OCI-LY7 (cell line): Measurements from ENCODE around the gene THSD8. TPM values are rescaled to one million over a fixed set of nuclear protein-coding genes. Genes with fewer than 3 reads are reported as not detected.

Source experiments
- BruUV-seq: library from RNA; stranded (reverse); fragments of 400-500 nt; replicated peaks from 2 replicates; lab custom pipeline; 2021; lab: Mats Ljungman, UMichigan
- CTCF ChIA-PET: fragments of 300-600 bp; sonication (Branson Sonifier 250); formaldehyde crosslinking; loops from one replicate; lab custom pipeline; 2022; ENCODE audit warnings: antibody characterized with exemption; ENCODE audit not compliant: unreplicated experiment; lab: Charles Lee
- POLR2A ChIA-PET: fragments of 300-600 bp; sonication (Branson Sonifier 250); formaldehyde crosslinking; loops from one replicate; lab custom pipeline; 2022; ENCODE audit warnings: antibody characterized with exemption; lab: Charles Lee
- DNase-seq: peaks from one replicate; pipeline ENCODE4 v3.0.0-alpha.2; 2015; ENCODE audit warnings: low spot score
- H2AFZ ChIP-seq: fragments of 200-600 bp; sonication (generic), shearing (Covaris generic); 2 replicates; pipeline ENCODE4 v1.6.1; 2014; ENCODE audit warnings: mild to moderate bottlenecking, antibody characterized with exemption, low read length, moderate library complexity
- H3K27ac ChIP-seq: fragments of 200-600 bp; sonication (generic); 2 replicates; pipeline ENCODE4 v1.5.1; 2014; ENCODE audit warnings: mixed run types, low read depth, mild to moderate bottlenecking, moderate library complexity, low read length, inconsistent platforms; ENCODE audit not compliant: poor library complexity, severe bottlenecking
- H3K36me3 ChIP-seq: fragments of 200-600 bp; sonication (generic); 2 replicates; pipeline ENCODE4 v1.6.1; 2014; ENCODE audit warnings: mild to moderate bottlenecking, antibody characterized with exemption, low read length, moderate library complexity, mixed read lengths; ENCODE audit not compliant: insufficient read depth
- H3K4me1 ChIP-seq: fragments of 200-600 bp; sonication (generic); 2 replicates; pipeline ENCODE4 v1.5.1; 2014; ENCODE audit warnings: mild to moderate bottlenecking, low read length; ENCODE audit not compliant: insufficient read depth, poor library complexity, severe bottlenecking
- H3K4me2 ChIP-seq: fragments of 200-600 bp; sonication (generic); 2 replicates; pipeline ENCODE4 v1.6.1; 2014; ENCODE audit warnings: mild to moderate bottlenecking, low read length
- H3K4me3 ChIP-seq: fragments of 200-600 bp; sonication (generic); 2 replicates; pipeline ENCODE4 v1.5.1; 2014; ENCODE audit warnings: mild to moderate bottlenecking, low read depth, low read length; ENCODE audit not compliant: poor library complexity, severe bottlenecking
- H3K79me2 ChIP-seq: fragments of 200-600 bp; sonication (generic); 2 replicates; pipeline ENCODE4 v1.6.1; 2016; ENCODE audit warnings: low read depth, mild to moderate bottlenecking, low read length, moderate library complexity, mixed read lengths; ENCODE audit not compliant: insufficient read depth
- H3K9me2 ChIP-seq: fragments of 200-600 bp; sonication (generic); 2 replicates; pipeline ENCODE4 v1.6.1; 2016; ENCODE audit warnings: mild to moderate bottlenecking, low read length, mixed read lengths; ENCODE audit not compliant: insufficient read depth
- H3K9me3 ChIP-seq: fragments of 200-600 bp; sonication (generic); 2 replicates; pipeline ENCODE4 v1.6.1; 2014; ENCODE audit warnings: mild to moderate bottlenecking, mixed run types, low read length, mixed read lengths
- H4K20me1 ChIP-seq: fragments of 200-600 bp; sonication (generic); 2 replicates; pipeline ENCODE4 v1.6.1; 2014; ENCODE audit warnings: mild to moderate bottlenecking, antibody characterized with exemption, low read length, moderate library complexity, mixed read lengths; ENCODE audit not compliant: insufficient read depth
- CTCF ChIP-seq: fragments of 200-600 bp; sonication (generic); conservative IDR thresholded peaks from 2 replicates; pipeline ENCODE4 v1.5.1; 2014; ENCODE audit warnings: mild to moderate bottlenecking, antibody characterized with exemption, low read length, moderate library complexity, mixed read lengths
- EZH2phosphoT487 ChIP-seq: fragments of 200-600 bp; sonication (generic); IDR thresholded peaks from 2 replicates; pipeline ENCODE4 v1.6.1; 2018; ENCODE audit warnings: low read depth, borderline replicate concordance, mild to moderate bottlenecking, mixed run types, antibody characterized with exemption, low read length, moderate library complexity, mixed read lengths
- intact Hi-C: fragments of 100-400 bp; cut with micrococcal nuclease; formaldehyde crosslinking; loops from one replicate; pipeline ENCODE4 v1.10.0; 2022; ENCODE audit not compliant: unreplicated experiment
- total RNA-seq, 2 experiments: library from RNA; depleted of rRNA in 1 of 2; stranded (reverse); fragments of >200 nt in 1 of 2; shearing (Covaris generic) in 1 of 2; gene quantifications; 2 replicates each; pipeline ENCODE4 v1.2.3, GENCODE V29; 2014 to 2022

The THSD8 gene
- total RNA-seq, 2 experiments from 2014 or later = 42.7 TPM; not detected in 1

GRCh38 chr19:12773571-12773970 lies 28.3 kb upstream of the THSD8 start:
- Histone ChIP-seq H3K4me1 (peaks cover 24% of the 10 kb centered on the region), H3K4me2 (no peak overlapping the region), H3K4me3 (no peak overlapping the region), H3K27ac (no peak overlapping the region), H3K36me3 (no peaks in the 10 kb centered on the region), H4K20me1 (no peaks in the 10 kb centered on the region), H3K9me2 (no peaks in the 10 kb centered on the region), H3K79me2 (no peaks in the 10 kb centered on the region), H3K9me3 (no peaks in the 10 kb centered on the region), H2AFZ (no peak overlapping the region)
- intact Hi-C loops = no loop called here
- POLR2A ChIA-PET = no interaction called here
- peak; percentile 57 for TF ChIP-seq CTCF
- TF ChIP-seq EZH2phosphoT487 = no peak
- peak; percentile 45 for DNase-seq
- BruUV-seq = no TSS peak
- CTCF ChIA-PET = no interaction called here

- Histone ChIP-seq H3K36me3 (no peaks in the 10 kb centered on the region), H3K4me1 (peaks cover 34% of the 10 kb centered on the region), H3K27ac (no peak within 1 kb of the TSS), H4K20me1 (no peaks in the 10 kb centered on the region), H3K4me2 (peak within 1 kb of the TSS; percentile 79), H3K4me3 (peak within 1 kb of the TSS; percentile 70), H3K9me2 (no peaks in the 10 kb centered on the region), H3K9me3 (no peaks in the 10 kb centered on the region), H2AFZ (no peak within 1 kb of the TSS; the same call in 1 of the 2 replicates), H3K79me2 (no peaks in the 10 kb centered on the region)
- TF ChIP-seq CTCF = no peak
- TF ChIP-seq EZH2phosphoT487 = no peak
- CTCF ChIA-PET = no interaction called here
- no TSS peak for BruUV-seq
- intact Hi-C loops = no loop called here
- POLR2A ChIA-PET = no interaction called here
- no peak for DNase-seq
Observed at GRCh38 chr19:12774588-12775555, 27.0 kb upstream of the THSD8 start, which contains the start of gene HOOK2. TSS of gene HOOK2 (minus strand) at chr19:12775552. CDS start at chr19:12775449, 103 bp downstream.
